ENCODE measurements around the gene DLG2.

- TF ChIP-seq BHLHE40 (IDR thresholded peaks at IDR 0.05; ENCODE audit: low read depth, low read length): no peak
- no peak for TF ChIP-seq POLR2A (IDR thresholded peaks at IDR 0.05; ENCODE audit: low read depth, low read length)
- no peak for TF ChIP-seq MAZ (IDR thresholded peaks at IDR 0.05; ENCODE audit: borderline replicate concordance, low read depth, low read length)
- TF ChIP-seq, protein P1, sequence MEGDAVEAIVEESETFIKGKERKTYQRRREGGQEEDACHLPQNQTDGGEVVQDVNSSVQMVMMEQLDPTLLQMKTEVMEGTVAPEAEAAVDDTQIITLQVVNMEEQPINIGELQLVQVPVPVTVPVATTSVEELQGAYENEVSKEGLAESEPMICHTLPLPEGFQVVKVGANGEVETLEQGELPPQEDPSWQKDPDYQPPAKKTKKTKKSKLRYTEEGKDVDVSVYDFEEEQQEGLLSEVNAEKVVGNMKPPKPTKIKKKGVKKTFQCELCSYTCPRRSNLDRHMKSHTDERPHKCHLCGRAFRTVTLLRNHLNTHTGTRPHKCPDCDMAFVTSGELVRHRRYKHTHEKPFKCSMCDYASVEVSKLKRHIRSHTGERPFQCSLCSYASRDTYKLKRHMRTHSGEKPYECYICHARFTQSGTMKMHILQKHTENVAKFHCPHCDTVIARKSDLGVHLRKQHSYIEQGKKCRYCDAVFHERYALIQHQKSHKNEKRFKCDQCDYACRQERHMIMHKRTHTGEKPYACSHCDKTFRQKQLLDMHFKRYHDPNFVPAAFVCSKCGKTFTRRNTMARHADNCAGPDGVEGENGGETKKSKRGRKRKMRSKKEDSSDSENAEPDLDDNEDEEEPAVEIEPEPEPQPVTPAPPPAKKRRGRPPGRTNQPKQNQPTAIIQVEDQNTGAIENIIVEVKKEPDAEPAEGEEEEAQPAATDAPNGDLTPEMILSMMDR (conservative IDR thresholded peaks at IDR 0.05; ENCODE audit: low read depth, low read length): no peak
- TF ChIP-seq RFX5 (IDR thresholded peaks at IDR 0.05; ENCODE audit: low read depth, low read length): no peak
- no peak for TF ChIP-seq MAFK (IDR thresholded peaks at IDR 0.05; ENCODE audit: low read depth, low read length)
- no peak for TF ChIP-seq RCOR1 (IDR thresholded peaks at IDR 0.05; ENCODE audit: insufficient replicate concordance, low read length)
These were observed 1104.8 kb downstream of the DLG2 start for GRCh38 chr11:84522331-84522730.

Measured in IMR-90 (cell line).